Fibroblast of gingiva (primary cell): ENCODE results near the gene ZNF605.
"Not testable (repeated sequence)": the region's sequence is repeated elsewhere in the genome, so short reads cannot be mapped to it uniquely, and the experiment has no call there.

ENCODE experiments used
- DNase-seq: peaks from one replicate; pipeline ENCODE4 v3.0.0-alpha.2; 2011; ENCODE audit warnings: low read depth

The ZNF605 gene

DNA sequence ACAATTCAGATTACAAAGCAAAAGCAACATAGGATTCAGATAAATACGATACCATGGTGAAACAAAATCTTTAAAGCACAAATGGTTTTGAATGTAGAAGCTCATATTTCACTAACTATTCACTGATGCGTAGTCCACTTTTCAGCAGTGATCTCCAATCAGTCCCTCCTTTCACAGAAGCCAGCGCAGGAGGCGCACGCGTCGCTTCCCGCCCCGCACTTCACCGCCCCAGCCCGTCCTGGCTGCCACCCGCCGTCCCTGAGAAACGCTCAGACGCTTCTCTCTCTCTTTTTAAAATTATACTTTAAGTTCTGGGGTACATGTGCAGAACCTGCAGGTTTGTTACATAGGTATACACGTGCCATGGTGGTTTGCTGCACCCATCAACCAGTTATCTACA, 48.9 kb downstream of the ZNF605 start:
- peak; percentile 16 for DNase-seq

DNA sequence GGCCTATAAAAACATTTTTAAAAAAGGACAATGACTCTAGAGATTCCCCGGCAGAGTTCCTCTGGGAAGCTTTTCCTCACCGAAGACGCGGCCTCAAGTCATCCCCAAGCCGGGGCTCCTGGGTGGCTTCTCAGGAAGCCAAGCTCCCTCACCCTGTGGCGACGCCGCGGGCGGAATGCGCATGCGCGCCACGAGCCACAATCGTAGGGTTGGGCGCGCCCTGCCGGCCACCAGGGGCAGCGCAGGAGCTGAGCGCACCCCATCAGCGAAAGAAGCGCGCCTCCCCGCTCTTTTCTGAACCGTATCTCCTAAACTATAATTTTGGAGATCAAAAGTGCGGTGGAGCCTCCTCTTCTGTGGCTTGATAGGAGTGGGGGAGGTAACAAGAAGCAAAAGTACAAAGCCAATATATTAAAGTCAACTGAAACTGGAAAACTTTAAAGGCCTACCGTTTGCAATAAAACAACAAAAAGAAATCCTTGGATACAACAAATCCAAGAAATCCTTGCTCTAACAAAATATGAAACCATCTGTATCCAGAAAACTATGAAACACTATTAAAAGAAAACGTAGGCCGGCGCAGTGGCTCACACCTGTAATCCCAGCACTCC, 51.3 kb downstream of the ZNF605 start:
- peak; percentile 20 for DNase-seq

DNA sequence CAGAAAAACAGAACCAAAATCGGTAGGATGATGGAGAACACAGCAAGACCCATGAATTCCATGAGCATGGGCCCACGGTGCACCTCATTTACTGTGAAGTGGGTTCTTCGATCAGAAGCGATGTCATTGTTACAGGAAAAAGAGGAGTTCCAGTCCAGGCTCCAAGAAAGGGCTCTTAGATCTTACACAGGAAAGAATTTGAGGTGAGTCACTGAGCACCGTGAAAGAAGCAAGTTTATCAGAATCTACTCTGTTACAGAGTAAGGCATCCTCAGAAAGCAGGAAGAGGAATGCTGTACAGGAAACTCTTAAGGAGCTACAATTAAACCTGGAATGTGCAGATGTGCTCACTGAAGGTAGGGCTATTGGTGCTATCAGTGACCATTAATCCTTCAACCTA, 57.1 kb downstream of the ZNF605 start:
- DNase-seq, result no peak

DNA sequence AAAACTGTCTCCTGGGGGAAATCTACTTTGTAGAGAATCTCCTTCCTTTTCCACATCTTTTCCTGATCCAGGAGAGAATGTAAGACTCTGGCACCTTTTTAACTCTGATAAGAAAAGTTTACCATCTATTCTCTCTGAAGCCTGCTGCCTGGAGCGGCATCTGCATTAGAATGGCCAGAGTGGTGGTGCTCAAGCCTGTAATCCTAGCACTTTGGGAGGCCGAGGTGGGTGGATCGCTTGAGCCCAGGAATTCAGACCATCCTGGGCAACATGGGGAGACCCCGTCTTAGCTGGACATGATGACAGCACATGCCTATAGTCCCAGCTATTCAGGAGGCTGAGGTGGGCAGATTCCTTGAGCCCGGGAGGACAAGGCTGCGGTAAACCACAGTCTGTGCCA, 67.3 kb downstream of the ZNF605 start:
- no peak for DNase-seq

DNA sequence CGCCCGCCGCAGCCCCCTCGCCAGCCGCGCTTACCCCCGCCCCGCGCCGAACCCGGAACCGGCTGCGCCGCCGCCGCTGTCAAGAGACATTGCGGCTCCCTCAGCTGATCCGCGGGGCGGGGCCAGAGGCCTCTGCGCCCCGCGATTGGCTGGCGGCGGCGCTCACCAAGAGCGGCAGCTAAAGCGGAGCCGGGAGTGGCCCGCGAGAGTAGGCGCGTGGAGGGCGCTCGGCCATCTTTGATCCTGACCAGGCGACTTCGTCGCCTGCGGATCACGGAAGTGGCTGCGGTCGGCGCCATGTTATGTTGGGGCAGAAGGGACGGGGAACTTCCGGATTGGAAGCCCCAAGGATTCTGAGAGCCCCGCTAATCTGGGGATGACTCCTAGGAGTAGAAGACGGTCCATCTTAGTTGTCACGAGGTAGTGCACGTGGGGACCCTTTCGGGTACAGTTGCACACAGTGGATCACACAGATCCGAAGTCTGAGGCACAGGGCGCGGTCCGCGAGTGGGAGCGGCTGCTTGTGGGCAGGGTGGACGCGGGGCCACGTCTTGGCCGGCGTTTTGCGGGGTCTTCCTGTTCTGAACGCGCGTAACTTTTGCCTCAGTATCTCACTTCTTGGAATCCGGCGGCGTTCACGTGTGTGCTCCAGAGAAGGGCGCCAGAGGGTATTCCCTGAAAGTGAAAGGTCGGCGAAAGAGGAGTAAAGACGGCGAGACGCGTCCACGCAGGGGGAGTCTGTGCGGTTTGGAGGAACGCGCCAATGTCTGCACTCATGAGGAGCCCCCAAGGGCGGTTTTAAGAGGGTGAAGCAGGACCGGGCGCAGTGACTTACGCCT, 68.4 kb downstream of the ZNF605 start, which contains the start of gene CHFR:
CHFR (minus strand) TSS at position 93 of the 839 bp plus-strand sequence. CDS start 277 bp downstream, outside the sequence.
- DNase-seq, result peak; percentile 98

DNA sequence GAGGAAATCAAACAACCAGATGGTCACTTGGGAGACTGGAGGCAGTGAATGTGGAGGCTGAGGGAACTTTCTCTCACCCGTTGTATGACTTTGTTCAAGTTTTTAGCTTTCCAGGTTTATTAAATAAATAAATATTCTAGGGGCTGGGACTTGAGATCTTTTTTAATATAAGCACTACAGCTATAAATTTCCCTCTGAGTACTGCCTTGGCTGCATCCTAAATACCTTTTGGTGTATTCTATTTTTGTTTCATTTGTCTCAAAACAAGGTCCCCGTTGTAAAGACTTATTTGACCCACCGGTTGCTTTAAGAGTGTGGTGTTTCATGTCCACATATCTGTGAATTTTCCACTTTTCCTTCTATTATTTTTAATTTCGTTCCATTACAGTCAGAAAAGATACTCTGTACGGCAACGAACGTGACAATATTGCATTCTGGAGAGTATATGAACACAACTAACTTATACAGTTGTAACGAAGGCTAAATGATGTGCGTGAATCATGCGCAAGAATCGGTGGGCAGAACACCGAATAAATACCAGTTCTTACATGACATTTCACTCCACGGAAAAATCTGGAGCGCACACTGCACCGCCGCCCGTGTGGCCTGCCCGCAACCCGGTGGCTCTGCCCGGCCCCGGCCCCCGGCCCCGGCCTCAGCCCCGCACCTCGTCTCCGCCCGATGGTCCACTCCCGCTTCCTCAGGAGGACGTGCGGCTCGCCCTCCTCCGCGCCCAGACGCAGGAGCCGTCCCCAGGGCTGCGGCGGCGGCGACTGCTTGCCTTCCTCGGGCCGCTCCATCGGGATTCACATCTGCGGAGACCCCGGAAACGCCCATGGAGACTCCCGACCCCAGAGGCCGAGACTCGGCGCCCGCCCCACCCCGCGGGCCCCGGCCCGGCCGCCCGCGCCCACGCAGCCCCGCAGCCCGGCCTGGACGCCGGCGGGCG, 69.3 kb downstream of the ZNF605 start:
- no peak for DNase-seq

DNA sequence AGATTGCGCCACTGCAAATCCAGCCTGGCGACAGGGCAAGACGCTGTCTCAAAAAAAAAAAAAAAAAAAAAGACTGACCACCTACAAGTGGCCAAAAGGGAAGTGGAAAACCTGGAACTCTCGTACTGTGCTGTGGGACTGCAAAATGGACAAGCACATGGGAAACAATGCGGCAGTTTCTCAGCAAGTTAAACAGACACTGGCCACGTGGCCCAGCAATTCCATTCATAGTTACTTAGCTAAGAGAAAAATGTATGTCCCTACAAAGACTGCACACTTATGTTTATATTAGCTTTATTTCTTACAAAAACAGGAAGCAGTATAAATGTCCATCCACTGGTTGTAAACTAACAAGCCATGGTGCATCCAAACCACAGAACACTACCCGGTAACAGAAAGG, 74.3 kb downstream of the ZNF605 start:
- peak; percentile 27 for DNase-seq

DNA sequence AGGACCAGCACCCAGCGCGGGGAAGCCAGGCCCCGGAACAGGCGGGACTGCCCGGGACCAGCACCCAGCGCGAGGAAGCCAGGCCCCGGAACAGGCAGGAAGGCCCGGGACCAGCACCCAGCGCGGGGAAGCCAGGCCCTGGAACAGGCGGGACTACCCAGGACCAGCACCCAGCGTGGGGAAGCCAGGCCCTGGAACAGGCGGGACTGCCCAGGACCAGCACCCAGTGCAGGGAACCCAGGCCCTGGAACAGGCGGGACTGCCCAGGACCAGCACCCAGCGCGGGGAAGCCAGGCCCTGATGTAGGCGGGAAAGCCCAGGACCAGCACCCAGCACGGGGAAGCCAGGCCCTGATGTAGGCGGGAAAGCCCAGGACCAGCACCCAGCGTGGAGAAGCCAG, 81.5 kb downstream of the ZNF605 start:
- DNase-seq, result not testable (repeated sequence)

DNA sequence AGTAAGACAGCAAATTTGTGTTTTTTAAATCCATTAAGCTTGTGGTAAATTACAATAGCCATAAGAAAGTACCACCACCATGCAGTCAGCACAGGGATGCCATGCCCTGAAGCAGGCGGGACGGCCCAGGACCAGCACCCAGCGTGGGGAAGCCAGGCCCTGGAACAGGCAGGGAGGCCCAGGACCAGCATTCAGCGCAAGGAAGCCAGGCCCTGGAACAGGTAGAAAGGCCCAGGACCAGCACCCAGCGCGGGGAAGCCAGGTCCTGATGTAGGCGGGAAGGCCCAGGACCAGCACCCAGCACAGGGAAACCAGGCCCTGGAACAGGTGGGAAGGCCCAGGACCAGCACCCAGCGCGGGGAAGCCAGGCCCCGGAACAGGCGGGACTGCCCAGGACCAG, 81.9 kb downstream of the ZNF605 start:
- DNase-seq, result no peak

DNA sequence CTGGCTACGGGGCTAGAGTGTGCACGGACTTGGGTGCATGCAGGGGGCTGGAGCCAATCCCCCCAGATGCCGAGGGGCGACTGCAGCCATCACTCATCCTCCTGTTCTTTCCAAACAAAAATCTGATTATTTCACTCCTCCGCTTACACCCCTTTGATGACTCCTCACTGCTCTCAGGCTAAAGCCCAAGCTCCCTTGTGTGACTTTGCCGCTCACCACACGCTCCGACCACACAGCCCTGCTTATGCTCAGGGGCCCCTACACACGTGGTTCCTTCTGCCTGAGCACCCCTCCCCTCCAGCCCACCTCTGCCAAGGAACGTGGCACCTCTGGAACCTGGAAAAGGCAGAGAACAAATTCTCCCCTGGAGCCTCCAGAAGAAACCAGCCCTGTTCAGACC, 82.4 kb downstream of the ZNF605 start:
- DNase-seq, result no peak

DNA sequence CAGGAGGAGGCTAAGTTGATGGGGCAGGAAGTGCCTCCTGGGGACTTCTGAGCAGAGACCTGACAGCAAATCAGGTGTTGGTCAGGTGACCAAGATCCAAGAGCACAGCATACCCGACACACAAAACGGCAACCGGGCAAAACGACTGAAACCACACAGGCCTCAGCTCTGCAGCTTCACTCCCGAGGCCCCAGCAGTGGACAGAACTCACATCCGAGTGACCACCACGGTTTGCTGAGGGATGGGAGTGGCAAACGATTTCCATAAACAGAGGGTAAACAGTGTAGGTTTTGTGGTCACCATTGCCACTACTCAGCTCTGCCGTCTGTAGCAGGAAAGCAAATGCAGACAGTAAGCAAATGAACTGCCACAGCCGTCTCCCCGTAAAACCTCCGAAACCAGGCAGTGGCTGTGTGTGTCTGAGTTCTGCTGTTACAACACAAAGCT, 83.1 kb downstream of the ZNF605 start:
- DNase-seq, result no peak

DNA sequence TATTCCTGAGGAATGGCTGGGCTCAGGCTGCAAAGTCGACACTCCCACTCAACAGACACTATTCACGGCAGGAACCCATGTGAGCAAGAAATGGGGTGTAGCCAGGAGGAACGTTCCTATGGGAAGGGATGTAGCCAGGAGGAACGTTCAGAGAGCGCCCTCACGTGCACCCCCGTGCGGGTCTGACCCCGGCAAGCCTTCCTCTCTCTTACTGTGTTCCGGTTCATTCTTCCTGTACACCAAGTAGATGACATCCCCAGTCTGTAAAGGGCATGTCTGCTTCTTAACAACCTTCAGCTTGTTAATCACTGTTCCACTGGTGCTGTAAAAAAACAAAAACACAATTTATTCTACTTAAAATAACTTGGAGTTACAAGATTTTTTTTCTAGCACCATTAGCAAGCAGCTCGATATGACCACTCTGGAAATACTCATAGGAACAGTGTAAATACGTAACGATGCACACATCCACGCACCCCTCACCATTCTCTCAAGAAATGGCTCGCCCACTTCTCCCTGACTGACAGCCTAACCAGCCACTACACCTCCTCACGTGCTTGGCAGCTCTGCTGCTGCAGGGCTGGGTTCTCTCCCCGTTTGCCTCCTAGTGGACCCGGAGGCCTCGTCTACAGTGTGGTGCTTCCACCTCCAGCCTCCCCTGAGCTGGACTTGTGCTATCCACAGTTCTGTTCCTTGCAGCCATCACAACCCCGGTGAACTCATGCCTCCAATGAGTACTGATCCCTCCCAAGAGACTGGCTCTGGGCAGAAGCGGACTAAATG, 83.8 kb downstream of the ZNF605 start:
- no peak for DNase-seq

DNA sequence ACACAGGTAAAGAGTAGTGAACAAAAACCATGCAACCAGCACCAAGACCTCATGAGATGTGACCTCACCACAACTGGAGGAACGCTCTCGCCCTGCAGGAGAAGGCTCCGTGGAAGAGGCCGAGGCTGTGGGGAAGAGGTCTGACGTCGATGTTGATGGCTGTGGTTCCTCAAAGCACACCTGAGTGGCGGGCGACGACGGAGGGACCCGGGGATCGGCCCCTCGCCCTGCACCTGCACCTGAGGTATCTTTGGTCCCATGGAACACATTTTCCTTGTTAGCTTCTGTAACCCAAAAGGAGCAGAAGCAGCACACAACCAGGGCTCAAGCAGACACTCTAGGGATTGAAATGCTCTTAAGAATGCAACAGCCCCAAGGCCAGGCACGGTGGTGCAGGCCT, 86.6 kb downstream of the ZNF605 start:
- DNase-seq, result no peak
